Karpas-422 (cell line): ENCODE data around the gene SYNJ2. TPM values are rescaled to one million over a fixed set of nuclear protein-coding genes. Genes with fewer than 3 reads are reported as not detected.

Experiments
- DNase-seq: peaks from one replicate; pipeline ENCODE4 v3.0.0-alpha.2; 2015
- H2AFZ ChIP-seq: fragments of 200-600 bp; sonication (generic); 2 replicates; pipeline ENCODE4 v1.6.1; 2014; ENCODE audit warnings: antibody characterized with exemption, low read length, mixed read lengths
- H3K27ac ChIP-seq: fragments of 200-600 bp; sonication (generic); 2 replicates; pipeline ENCODE4 v1.5.1; 2014; ENCODE audit warnings: mild to moderate bottlenecking, low read length, moderate library complexity
- H3K27me3 ChIP-seq: fragments of 200-600 bp; sonication (generic); 2 replicates; pipeline ENCODE4 v1.6.1; 2014; ENCODE audit warnings: low read length, mixed read lengths
- H3K36me3 ChIP-seq: fragments of 200-600 bp; sonication (generic); 2 replicates; pipeline ENCODE4 v1.6.1; 2014; ENCODE audit warnings: low read length, mixed read lengths; ENCODE audit not compliant: insufficient read depth
- H3K4me1 ChIP-seq: fragments of 200-600 bp; sonication (generic); 2 replicates; pipeline ENCODE4 v1.6.1; 2014; ENCODE audit warnings: mild to moderate bottlenecking, low read length, mixed read lengths
- H3K4me2 ChIP-seq: fragments of 200-600 bp; sonication (generic); 2 replicates; pipeline ENCODE4 v1.6.1; 2014; ENCODE audit warnings: low read length, low read depth, mild to moderate bottlenecking; ENCODE audit not compliant: poor library complexity, severe bottlenecking
- H3K4me3 ChIP-seq: fragments of 200-600 bp; sonication (generic); 2 replicates; pipeline ENCODE4 v1.5.1; 2014; ENCODE audit warnings: mild to moderate bottlenecking, antibody characterized with exemption, low read length, mixed read lengths
- H3K79me2 ChIP-seq: fragments of 200-600 bp; sonication (generic); 2 replicates; pipeline ENCODE4 v1.6.1; 2014; ENCODE audit warnings: mild to moderate bottlenecking, low read length, mixed read lengths
- H3K9ac ChIP-seq: fragments of 200-600 bp; sonication (generic); 2 replicates; pipeline ENCODE4 v1.6.0; 2014; ENCODE audit warnings: low read length
- H3K9me2 ChIP-seq: fragments of 200-600 bp; sonication (generic), shearing (Covaris generic); replicated peaks from 2 replicates; pipeline ENCODE4 v1.6.0; 2014; ENCODE audit warnings: mild to moderate bottlenecking, low read length, moderate library complexity; ENCODE audit not compliant: insufficient read depth
- H3K9me3 ChIP-seq: fragments of 300-700, 200-600 bp; sonication (generic); 2 replicates; pipeline ENCODE4 v1.6.1; 2014; ENCODE audit warnings: low read length, mixed read lengths
- H4K20me1 ChIP-seq: fragments of 200-600 bp; sonication (generic); 2 replicates; pipeline ENCODE4 v1.6.1; 2014; ENCODE audit warnings: mild to moderate bottlenecking, antibody characterized with exemption, low read length, low read depth; ENCODE audit not compliant: insufficient read depth
- total RNA-seq: library from RNA; depleted of rRNA; stranded (reverse); fragments of >200 nt; shearing (Covaris generic); gene quantifications from 2 replicates; pipeline ENCODE4 v1.2.3, GENCODE V29; 2014; ENCODE audit warnings: low replicate concordance

The SYNJ2 gene
- total RNA-seq, 1 experiment from 2014 or later = 0.04 TPM

DNA sequence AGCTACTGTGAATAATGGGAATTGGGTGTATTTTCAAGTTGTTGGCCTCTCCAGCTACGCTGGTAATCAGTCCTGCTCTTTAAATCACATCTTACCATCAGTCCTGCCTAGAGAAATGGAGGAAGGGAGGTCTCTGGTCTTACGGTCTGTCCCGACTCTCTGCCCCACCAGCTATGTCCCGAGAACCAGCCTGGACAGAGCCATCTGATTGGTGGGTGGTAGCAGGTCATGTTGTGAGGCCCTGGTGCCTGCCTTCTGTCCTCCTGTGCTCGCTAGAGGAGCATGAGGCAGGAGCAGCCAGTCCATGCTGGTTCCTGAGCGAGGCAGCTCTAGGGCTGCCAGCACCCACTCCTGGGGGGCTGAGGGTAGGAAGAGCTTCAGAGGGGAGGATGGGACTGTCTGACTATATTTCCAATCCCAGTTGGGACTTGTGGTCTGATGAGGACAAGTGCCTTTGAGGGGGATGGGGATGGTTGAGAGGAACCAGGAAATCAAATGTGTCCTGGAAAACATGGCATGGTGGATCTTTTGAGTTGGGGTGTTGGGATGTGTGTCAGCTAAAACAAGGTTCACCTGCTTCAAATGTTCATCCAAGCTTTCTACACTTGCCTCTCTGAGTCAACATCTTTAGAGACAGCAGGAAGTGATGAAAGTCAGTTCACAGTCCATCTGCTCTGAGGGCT is 33.0 kb downstream of the SYNJ2 start:
- Histone ChIP-seq H4K20me1 (no peaks in the 10 kb centered on the region), H3K4me1 (no peaks in the 10 kb centered on the region), H3K36me3 (no peaks in the 10 kb centered on the region), H3K9me2 (no peaks in the 10 kb centered on the region), H3K4me3 (no peak overlapping the region), H3K4me2 (no peak overlapping the region), H3K27me3 (no peaks in the 10 kb centered on the region), H3K27ac (no peak overlapping the region), H3K9ac (no peak overlapping the region), H3K79me2 (no peaks in the 10 kb centered on the region), H3K9me3 (no peaks in the 10 kb centered on the region), H2AFZ (no peak overlapping the region)
- no peak for DNase-seq

DNA sequence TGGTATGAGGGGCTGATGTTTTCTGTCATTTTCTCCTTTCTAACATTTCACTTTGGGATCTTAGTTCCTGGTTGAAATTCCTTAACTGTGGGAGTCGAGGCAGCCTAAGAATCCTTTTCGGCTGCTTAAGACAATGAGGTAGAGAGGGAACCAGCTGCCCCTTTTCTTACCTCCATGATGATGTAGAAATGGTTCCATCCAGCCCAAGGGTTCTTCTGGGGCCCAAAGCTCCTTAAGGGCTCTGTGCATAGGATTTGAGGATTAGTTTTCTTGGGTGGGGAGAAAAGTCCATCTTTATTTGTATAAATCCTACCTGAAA is 33.5 kb downstream of the SYNJ2 start:
- H3K79me2 ChIP-seq = no peaks in the 10 kb centered on the region
- no peaks in the 10 kb centered on the region for H3K4me1 ChIP-seq
- no peaks in the 10 kb centered on the region for H3K27me3 ChIP-seq
- H2AFZ ChIP-seq = no peak overlapping the region
- no peak overlapping the region for H3K4me2 ChIP-seq
- H3K27ac ChIP-seq = no peak overlapping the region
- H3K9me2 ChIP-seq = no peaks in the 10 kb centered on the region
- H3K4me3 ChIP-seq = no peak overlapping the region
- no peak for DNase-seq
- H3K9me3 ChIP-seq = no peaks in the 10 kb centered on the region
- no peaks in the 10 kb centered on the region for H3K36me3 ChIP-seq
- H4K20me1 ChIP-seq = no peaks in the 10 kb centered on the region
- H3K9ac ChIP-seq = no peak overlapping the region

DNA sequence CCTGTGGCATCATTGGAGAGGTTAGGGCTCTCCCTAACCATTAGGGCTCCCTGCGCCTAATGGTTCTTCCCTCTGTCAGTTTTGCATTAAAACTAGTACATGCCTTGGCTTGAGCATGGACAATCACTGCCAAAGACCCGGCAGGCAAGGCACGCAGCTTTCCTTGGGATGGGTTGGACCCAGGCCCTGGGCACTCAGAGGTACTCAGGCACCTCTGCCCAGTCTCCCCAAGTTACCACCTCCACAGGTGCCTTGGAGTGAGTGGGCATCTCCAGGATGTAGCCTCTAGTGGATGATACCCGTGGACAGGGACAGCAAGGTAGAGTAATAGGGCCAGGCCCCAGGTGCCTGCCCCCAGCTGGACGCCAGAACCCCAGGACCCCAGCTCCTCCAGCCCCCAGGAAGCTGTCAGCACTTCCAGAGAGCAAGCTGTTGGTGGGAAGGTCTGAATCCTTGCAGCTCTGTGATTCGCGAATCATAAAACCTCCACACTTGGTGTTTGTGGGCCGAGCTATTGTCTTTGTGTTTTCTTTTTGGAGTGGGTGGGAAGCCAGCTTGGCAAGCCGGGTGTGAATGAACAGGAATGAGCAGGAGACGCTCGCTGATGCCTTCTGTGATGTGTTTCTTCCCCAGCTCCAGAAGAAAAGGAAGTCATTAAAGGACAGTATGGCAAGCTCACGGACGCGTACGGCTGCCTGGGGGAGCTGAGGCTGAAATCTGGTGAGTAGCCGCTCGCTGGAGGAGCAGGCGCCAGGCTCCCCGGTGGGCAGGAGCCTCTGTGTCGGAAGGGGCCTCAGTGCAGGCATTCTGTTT is 35.1 kb downstream of the SYNJ2 start:
- no peak for DNase-seq
- H2AFZ ChIP-seq = no peak overlapping the region
- H3K9me3 ChIP-seq = no peaks in the 10 kb centered on the region
- no peaks in the 10 kb centered on the region for H3K27me3 ChIP-seq
- no peak overlapping the region for H3K9ac ChIP-seq
- no peak overlapping the region for H3K27ac ChIP-seq
- no peaks in the 10 kb centered on the region for H3K79me2 ChIP-seq
- no peaks in the 10 kb centered on the region for H4K20me1 ChIP-seq
- H3K4me2 ChIP-seq = no peak overlapping the region
- H3K9me2 ChIP-seq = no peaks in the 10 kb centered on the region
- no peak overlapping the region for H3K4me3 ChIP-seq
- H3K4me1 ChIP-seq = no peaks in the 10 kb centered on the region
- no peaks in the 10 kb centered on the region for H3K36me3 ChIP-seq

DNA sequence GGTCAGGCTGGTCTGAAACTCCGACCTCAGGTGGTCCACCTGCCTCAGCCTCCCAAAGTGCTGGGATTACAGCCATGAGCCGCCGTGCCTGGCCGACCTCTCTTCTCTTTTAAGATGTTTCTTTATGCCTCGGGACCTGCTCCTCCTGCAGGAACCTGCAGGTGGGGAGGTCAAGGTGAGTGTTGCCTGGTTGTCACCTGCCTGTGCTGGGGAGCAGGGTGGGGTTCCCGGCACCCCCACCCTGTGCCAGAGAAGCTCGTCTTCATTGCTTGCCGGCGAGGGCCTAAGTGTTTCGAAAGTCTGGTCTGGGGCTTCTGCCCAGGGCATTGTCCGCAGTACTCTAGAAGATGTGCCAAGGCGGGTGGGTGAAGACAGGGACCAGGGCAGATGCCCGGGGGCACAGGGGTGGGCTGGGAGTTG is 36.0 kb downstream of the SYNJ2 start:
- DNase-seq = no peak
- Histone ChIP-seq H2AFZ (no peak overlapping the region), H3K4me1 (no peaks in the 10 kb centered on the region), H4K20me1 (no peaks in the 10 kb centered on the region), H3K4me2 (no peak overlapping the region), H3K9ac (no peak overlapping the region), H3K36me3 (no peaks in the 10 kb centered on the region), H3K79me2 (no peaks in the 10 kb centered on the region), H3K4me3 (no peak overlapping the region), H3K9me3 (no peaks in the 10 kb centered on the region), H3K27me3 (no peaks in the 10 kb centered on the region), H3K27ac (no peak overlapping the region), H3K9me2 (no peaks in the 10 kb centered on the region)

DNA sequence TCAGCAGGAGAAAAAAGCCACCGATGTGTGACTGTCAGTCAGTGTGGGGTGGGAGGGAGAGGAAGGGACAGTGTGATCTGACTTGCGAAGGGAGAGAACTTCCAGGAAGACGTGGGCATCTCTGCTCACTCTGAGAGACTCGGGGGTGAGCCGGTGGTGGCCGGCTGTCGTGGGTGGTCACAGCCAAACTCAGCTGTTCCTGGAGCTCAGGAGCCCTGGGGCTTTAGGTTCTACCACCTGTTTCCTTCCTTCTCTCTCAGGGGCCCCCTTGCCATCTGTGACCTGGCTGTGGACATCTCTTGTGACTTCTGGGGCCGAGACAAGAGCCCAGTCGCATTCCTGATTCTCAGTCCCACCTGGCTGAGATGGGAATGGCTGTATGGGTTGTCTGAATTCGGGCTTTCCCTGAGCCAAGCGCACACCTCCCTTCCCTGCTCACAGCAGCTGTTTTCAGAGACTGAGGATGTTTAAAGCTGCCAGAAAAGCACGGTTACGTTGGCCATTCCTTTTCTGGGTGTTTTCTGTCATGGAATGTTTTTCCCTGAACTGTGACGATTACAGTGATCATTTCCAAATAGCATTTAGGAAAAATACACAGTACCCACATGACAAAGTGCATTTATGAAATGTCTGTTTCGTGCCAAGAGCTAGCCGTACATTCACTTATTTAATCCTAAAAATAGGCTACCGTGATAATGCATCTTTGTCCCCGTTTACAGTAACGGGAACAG is 36.5 kb downstream of the SYNJ2 start:
- Histone ChIP-seq H3K79me2 (no peaks in the 10 kb centered on the region), H3K27ac (no peak overlapping the region), H3K4me1 (no peaks in the 10 kb centered on the region), H3K9me2 (no peaks in the 10 kb centered on the region), H2AFZ (no peak overlapping the region), H3K9me3 (no peaks in the 10 kb centered on the region), H3K27me3 (no peaks in the 10 kb centered on the region), H3K4me3 (no peak overlapping the region), H3K4me2 (no peak overlapping the region), H3K9ac (no peak overlapping the region), H3K36me3 (no peaks in the 10 kb centered on the region), H4K20me1 (no peaks in the 10 kb centered on the region)
- DNase-seq = no peak

DNA sequence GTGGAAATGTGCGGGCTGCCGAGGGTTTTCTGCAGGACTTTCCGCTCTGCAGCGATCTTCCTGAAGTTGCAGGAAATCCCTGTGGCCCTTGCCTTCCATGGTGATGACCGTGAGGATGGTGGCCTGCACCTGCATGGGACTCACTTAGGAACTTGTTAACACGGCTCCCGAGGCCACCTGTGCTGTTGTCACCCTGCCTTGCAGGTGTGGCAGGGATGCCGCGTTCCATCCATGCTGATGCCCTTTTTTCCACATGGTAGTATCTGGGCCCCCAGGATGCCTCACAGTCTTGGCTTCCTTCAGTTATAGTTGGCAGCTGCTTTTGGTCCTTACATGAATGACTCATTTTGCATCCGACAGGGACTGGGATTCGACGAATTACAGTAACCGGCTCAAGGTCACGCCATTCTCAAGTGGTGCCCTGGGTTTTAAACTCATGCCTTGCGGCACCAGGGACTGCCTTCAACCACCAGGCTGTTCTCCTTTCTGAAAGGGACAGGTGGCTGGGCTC is 37.2 kb downstream of the SYNJ2 start:
- Histone ChIP-seq H4K20me1 (no peaks in the 10 kb centered on the region), H2AFZ (no peak overlapping the region), H3K27me3 (no peaks in the 10 kb centered on the region), H3K36me3 (no peaks in the 10 kb centered on the region), H3K9ac (no peak overlapping the region), H3K4me1 (no peaks in the 10 kb centered on the region), H3K9me3 (no peaks in the 10 kb centered on the region), H3K9me2 (no peaks in the 10 kb centered on the region), H3K4me3 (no peak overlapping the region), H3K4me2 (no peak overlapping the region), H3K79me2 (no peaks in the 10 kb centered on the region), H3K27ac (no peak overlapping the region)
- no peak for DNase-seq

DNA sequence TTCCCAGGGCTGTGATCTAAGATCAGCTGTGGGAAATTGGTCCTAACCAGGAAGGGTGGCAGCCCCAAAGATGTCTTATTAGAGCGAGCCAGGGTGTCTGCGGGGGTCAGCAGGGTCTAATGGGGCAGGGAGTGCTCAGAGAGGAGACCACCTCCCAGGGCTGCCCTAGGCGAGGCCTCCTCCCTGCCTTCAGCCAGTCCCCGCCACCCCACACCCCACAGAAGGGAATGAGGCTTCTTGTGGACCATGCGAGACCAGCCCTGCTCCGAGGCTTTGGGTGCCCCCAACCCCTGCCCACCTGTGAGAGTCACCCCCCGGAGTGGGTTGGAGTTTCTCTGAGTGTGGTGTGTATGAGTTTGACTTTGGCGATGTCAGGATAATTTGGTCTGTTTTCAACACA is 37.8 kb downstream of the SYNJ2 start:
- H3K4me2 ChIP-seq = no peak overlapping the region
- no peak overlapping the region for H2AFZ ChIP-seq
- H3K36me3 ChIP-seq = no peaks in the 10 kb centered on the region
- no peaks in the 10 kb centered on the region for H4K20me1 ChIP-seq
- no peaks in the 10 kb centered on the region for H3K4me1 ChIP-seq
- H3K27me3 ChIP-seq = no peaks in the 10 kb centered on the region
- H3K4me3 ChIP-seq = no peak overlapping the region
- no peak for DNase-seq
- H3K9me3 ChIP-seq = no peaks in the 10 kb centered on the region
- no peak overlapping the region for H3K9ac ChIP-seq
- H3K27ac ChIP-seq = no peak overlapping the region
- no peaks in the 10 kb centered on the region for H3K79me2 ChIP-seq
- no peaks in the 10 kb centered on the region for H3K9me2 ChIP-seq

DNA sequence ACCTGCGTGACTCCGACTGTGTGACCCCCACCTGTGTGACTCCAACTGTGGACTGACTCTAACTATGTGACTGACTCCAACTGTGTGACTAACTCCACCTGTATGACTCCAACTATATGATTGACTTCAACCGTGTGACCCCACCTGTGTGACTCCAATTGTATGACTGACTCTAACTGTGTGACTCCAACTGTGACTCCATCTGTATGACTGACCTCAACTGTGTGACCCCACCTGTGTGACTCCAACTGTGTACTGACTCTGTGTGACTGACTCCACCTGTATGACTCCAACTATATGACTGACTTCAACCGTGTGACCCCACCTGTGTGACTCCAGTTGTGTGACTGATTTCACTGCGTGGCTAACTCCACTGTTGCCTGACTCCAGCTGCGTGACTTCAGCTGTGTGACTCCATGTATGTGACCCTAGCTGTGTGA is 38.6 kb downstream of the SYNJ2 start:
- no peak overlapping the region for H3K4me2 ChIP-seq
- no peak overlapping the region for H3K9ac ChIP-seq
- no peaks in the 10 kb centered on the region for H3K4me1 ChIP-seq
- H4K20me1 ChIP-seq = no peaks in the 10 kb centered on the region
- H2AFZ ChIP-seq = no peak overlapping the region
- H3K9me3 ChIP-seq = no peaks in the 10 kb centered on the region
- no peaks in the 10 kb centered on the region for H3K9me2 ChIP-seq
- no peak overlapping the region for H3K27ac ChIP-seq
- H3K36me3 ChIP-seq = no peaks in the 10 kb centered on the region
- no peak for DNase-seq
- H3K27me3 ChIP-seq = no peaks in the 10 kb centered on the region
- no peak overlapping the region for H3K4me3 ChIP-seq
- no peaks in the 10 kb centered on the region for H3K79me2 ChIP-seq
